NB4 (cell line): ENCODE measurements around the gene GPRIN1.

ENCODE experiments used
- DNase-seq: peaks from one replicate; pipeline ENCODE4 v3.0.0; 2010; ENCODE audit warnings: low read depth
- H3K4me3 ChIP-seq: one replicate; pipeline ENCODE4 v1.5.1; 2011; ENCODE audit warnings: mild to moderate bottlenecking, low read depth, low read length, moderate library complexity
- CTCF ChIP-seq: IDR thresholded peaks from one replicate; pipeline ENCODE4 v1.5.1; 2012; ENCODE audit warnings: low read depth, low read length
- MYC ChIP-seq: IDR thresholded peaks from 2 replicates; pipeline ENCODE4 v1.6.1; 2011; ENCODE audit warnings: low read depth, low read length
- POLR2A ChIP-seq: IDR thresholded peaks from 2 replicates; pipeline ENCODE4 v1.6.1; 2011; ENCODE audit warnings: mild to moderate bottlenecking; ENCODE audit not compliant: insufficient read length; ENCODE audit errors: extremely low read depth
- TF ChIP-seq, protein P1 (sequence below): IDR thresholded peaks from 2 replicates; pipeline ENCODE4 v1.6.1; 2011; ENCODE audit warnings: low read depth, low read length

Gene GPRIN1

DNA sequence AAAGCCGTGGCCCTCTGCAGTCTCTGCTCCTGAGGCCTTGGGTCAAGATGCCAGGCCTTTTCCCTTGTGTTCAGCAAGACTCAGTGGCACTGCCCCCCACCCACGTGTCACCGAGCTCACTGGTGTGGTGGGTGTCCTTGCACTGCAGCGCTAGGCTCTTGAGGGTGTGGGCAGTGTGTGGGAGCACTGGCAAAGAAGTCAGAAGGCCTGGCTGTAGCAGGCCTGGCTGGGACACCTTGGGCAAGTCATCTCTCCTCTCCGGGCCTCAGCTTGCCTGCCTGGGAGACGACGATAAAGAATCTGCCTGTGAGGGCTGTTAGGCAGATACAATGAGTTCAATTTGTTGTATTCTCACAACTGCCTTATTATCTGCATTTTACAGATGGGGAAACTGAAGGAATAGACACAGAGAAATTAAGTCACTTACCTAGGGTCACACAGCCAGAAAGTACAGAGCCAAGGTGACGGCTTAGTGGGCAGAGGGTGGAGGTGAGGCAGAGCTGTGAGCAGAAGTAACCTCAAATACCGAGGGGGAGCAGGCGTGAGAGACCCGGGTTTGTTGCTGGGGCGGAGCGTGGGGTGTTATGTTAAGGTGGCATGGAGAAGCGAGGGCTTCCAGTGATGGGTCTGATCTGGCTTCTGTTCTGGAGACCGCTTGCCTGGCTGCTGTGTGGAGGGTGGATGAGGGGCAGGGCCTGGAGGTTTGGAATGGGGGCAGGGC, 38.7 kb upstream of the GPRIN1 start:
- no peak for TF ChIP-seq MYC
- TF ChIP-seq CTCF, result no peak
- TF ChIP-seq, protein P1, sequence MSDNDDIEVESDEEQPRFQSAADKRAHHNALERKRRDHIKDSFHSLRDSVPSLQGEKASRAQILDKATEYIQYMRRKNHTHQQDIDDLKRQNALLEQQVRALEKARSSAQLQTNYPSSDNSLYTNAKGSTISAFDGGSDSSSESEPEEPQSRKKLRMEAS, result no peak
- no peak for TF ChIP-seq POLR2A
- H3K4me3 ChIP-seq, result no peak overlapping the region

DNA sequence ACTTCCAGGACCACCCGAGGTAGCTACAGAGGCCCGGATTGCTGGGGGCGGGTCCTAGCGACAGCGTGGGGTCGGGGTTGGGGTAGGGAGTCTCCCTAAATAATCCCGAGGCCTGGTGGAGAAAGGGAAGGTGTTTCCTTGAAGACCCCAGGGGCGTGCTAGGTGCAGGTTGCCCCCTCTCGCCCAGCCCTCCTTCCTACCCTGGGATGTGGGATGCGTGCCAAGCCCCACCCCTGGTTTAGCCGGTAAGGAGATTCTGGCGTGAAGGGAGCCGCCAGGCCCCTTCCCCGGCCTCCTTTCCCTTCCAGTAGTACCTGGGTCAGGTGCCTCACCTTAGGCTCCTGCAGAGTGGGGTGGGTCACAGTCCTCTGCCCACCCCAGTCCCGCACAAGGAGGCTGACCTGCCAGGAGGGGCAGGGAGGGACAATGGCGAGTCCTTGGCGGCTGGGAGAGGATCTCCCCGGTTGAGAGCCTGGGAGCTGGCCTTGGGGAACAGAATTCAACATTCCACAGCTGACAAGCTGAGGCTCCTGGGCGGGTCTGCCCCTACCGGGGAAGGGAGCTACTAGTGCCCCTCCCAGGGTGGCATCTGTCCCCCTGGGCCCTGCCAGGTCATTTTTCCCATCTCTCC, 38.0 kb upstream of the GPRIN1 start:
- DNase-seq, result no peak
- no peak overlapping the region for H3K4me3 ChIP-seq
- TF ChIP-seq POLR2A, result no peak

More for the DNA sequence above, 38.7 kb upstream of the GPRIN1 start:
- DNase-seq, result no peak

DNA sequence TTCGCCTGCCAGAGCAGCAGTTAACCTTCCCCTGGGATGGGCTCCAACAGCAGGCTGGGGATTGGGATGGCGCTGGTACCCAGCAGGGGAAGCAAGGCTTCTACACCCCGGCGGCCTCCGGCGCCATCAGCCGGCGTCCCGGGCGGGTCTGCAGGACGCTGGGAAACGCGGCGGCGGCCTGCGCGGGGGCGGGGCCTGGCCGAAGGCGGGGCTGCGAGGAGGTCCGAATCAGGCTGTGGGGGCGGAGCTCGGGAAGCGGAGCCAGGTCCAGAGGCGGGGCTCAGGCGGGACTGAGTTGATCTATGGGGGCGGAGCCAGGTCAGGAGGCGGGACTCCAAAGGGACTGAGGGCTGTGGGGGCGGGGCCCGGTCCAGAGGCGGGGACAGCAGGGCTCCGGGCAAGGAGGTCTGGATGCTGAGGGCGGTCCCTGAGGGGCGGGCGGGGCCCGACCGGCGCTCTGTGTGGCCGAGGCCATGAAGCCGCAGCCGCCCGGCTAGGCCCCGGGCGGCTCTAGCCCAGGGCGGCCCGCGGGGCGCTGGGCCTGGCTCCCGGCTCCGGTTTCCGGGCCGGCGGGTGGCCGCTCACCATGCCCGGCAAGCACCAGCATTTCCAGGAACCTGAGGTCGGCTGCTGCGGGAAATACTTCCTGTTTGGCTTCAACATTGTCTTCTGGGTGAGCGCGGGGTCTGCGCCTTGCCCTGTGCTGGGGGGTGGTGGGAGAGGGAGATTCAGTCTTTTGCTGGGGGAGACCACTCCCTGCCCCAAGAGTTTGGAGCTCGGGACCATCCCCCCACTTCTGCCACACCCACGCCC, 37.3 kb upstream of the GPRIN1 start, which contains the start of gene TSPAN17:
Gene TSPAN17, plus strand, starts transcription at position 455 of the 813 bp plus-strand sequence. Its CDS starts 132 bp downstream, at position 587.
- no peak for TF ChIP-seq CTCF
- peak; percentile 83 for TF ChIP-seq POLR2A
- TF ChIP-seq, protein P1, result 0 out of 2 replicates have a peak, but pooled peaks have one; percentile 30
- peak; percentile 21; the same call in 1 of the 2 replicates for TF ChIP-seq MYC
- H3K4me3 ChIP-seq, result peak within 1 kb of the TSS; percentile 52
- peak; percentile 97 for DNase-seq

DNA sequence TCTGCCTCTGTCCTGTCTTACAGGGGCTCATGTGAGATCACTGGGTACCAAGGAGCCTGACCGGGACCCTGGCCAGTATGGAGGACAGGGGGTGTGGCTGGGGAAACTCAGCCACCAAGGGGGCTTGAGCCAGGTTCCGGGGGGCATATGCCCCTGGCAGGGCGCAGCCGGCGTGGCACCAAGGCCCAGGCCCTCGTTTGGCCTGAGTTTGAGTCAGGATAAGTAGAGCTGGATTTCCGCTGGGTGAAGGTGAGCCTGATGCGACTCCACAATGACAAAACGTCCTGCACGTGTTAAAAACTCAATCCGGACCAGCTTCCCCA, 36.7 kb upstream of the GPRIN1 start:
- peak overlapping the region; percentile 28 for H3K4me3 ChIP-seq
- TF ChIP-seq, protein P1, result no peak; the same call in 1 of the 2 replicates
- no peak for TF ChIP-seq CTCF
- no peak for TF ChIP-seq MYC
- no peak for TF ChIP-seq POLR2A
- DNase-seq, result no peak

- H3K4me3 ChIP-seq, result no peak overlapping the region
- DNase-seq, result no peak
- TF ChIP-seq CTCF, result no peak
- no peak for TF ChIP-seq MYC
Measured at GRCh38 chr5:176646049-176646706, 36.2 kb upstream of the GPRIN1 start.
